CD4-positive, alpha-beta memory T cell (primary cell): ENCODE results near the gene TMOD3. TPM values are rescaled to one million over a fixed set of nuclear protein-coding genes. Genes with fewer than 3 reads are reported as not detected.

Source experiments
- CTCF ChIA-PET: fragments of 350-600 bp; sonication (Branson Sonifier 250); formaldehyde crosslinking; loops from one replicate; lab custom pipeline; 2021; ENCODE audit warnings: inconsistent platforms; ENCODE audit not compliant: partially characterized antibody; lab: Charles Lee
- POLR2A ChIA-PET: fragments of 350-600 bp; sonication (Branson Sonifier 250); formaldehyde crosslinking; loops from one replicate; lab custom pipeline; 2021; ENCODE audit not compliant: partially characterized antibody; lab: Charles Lee
- DNase-seq, 5 donors: peaks; one replicate each; pipeline versions ENCODE4 v3.0.0 to v3.0.0-alpha.2; 2020 to 2022; ENCODE audit warnings: mixed read lengths in 1 of 5
- H3K27ac ChIP-seq: one replicate; pipeline ENCODE4 v1.7.0; 2013; ENCODE audit warnings: low read depth, low read length
- H3K27me3 ChIP-seq: 2 replicates; pipeline ENCODE4 v1.7.0; 2013; ENCODE audit warnings: mild to moderate bottlenecking, low read length, moderate library complexity; ENCODE audit not compliant: insufficient read depth
- H3K36me3 ChIP-seq: 2 replicates; pipeline ENCODE4 v1.7.0; 2013; ENCODE audit warnings: mild to moderate bottlenecking, low read length, moderate library complexity; ENCODE audit not compliant: insufficient read depth
- H3K4me1 ChIP-seq: 2 replicates; pipeline ENCODE4 v1.7.0; 2013; ENCODE audit warnings: mild to moderate bottlenecking, low read length, moderate library complexity; ENCODE audit not compliant: insufficient read depth
- H3K4me3 ChIP-seq, 2 donors: one replicate each; pipeline ENCODE4 v1.7.0; 2013; ENCODE audit warnings: low read length in 2 of 2, mild to moderate bottlenecking in 1 of 2
- H3K9me3 ChIP-seq, 2 donors: one replicate each; pipeline ENCODE4 v1.7.0; 2013; ENCODE audit warnings: low read length in 2 of 2, control low read depth in 1 of 2; ENCODE audit not compliant: control insufficient read depth in 1 of 2
- H3K27ac Mint-ChIP-seq, 7 donors: one replicate each; pipeline ENCODE4 v1.8.0; 2020 to 2021; ENCODE audit warnings: mixed read lengths in 7 of 7, mild to moderate bottlenecking in 6 of 7, inconsistent platforms in 3 of 7, moderate library complexity in 3 of 7
- H3K27me3 Mint-ChIP-seq, 2 donors: one replicate each; pipeline ENCODE4 v1.8.0; 2020 to 2021; ENCODE audit warnings: mixed read lengths in 2 of 2
- H3K36me3 Mint-ChIP-seq, 2 donors: one replicate each; pipeline ENCODE4 v1.8.0; 2020 to 2021; ENCODE audit warnings: mixed read lengths in 2 of 2, inconsistent platforms in 1 of 2, mild to moderate bottlenecking in 1 of 2
- H3K4me1 Mint-ChIP-seq, 4 donors: one replicate each; pipeline ENCODE4 v1.8.0; 2020 to 2021; ENCODE audit warnings: mixed read lengths in 4 of 4, mild to moderate bottlenecking in 1 of 4
- H3K4me3 Mint-ChIP-seq, 8 donors: one replicate each; pipeline ENCODE4 v1.8.0; 2020 to 2021; ENCODE audit warnings: mixed read lengths in 8 of 8, mild to moderate bottlenecking in 7 of 8, moderate library complexity in 6 of 8, inconsistent platforms in 3 of 8
- H3K9me3 Mint-ChIP-seq, 8 donors: one replicate each; pipeline ENCODE4 v1.8.0; 2020 to 2021; ENCODE audit warnings: mixed read lengths in 8 of 8, mild to moderate bottlenecking in 5 of 8, inconsistent platforms in 3 of 8, moderate library complexity in 1 of 8
- intact Hi-C: fragments of 100-400 bp; cut with micrococcal nuclease; formaldehyde crosslinking; loops from one replicate; pipeline ENCODE4 v1.15.1; 2023
- polyA plus RNA-seq, 2 donors: library from polyadenylated mRNA; unstranded; fragments of 300-500 nt; fragmentation: Illumina TruSeq; gene quantifications; one replicate each; pipeline ENCODE4 v1.2.3, GENCODE V29; 2021
- total RNA-seq, 2 experiments: library from RNA; stranded (reverse); gene quantifications; one replicate each; pipeline ENCODE4 v1.2.3, GENCODE V29; 2021

The TMOD3 gene
- total and polyA plus RNA-seq, 4 experiments from 2014 or later, result 37.8 to 59.3 (median 46.4) TPM

DNA sequence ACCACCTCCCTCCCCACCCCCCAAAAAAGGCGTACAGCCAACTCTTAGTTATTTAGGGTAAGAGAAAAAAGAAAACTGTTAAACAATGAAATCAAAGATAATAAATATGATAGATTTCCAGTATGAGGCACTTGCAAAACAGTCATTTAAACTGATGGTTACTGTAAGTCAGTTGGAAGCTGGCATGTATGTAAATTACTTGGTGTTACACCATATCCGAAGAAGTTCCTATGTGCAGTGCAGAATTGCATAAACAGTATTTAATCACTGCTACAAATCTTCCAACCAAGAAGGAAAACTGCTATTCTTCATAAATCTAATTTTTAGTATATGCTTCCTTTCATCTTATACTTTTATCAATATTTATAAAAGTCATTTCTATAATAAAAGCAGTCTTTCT, 80.1 kb downstream of the TMOD3 start:
- DNase-seq, result no peak
- H3K4me3 Mint-ChIP-seq, result no peak overlapping the region
- peaks cover 0 to 3% (median 1%) of the 10 kb centered on the region in 4 donors for H3K4me1 Mint-ChIP-seq
- H3K9me3 ChIP-seq, result no peaks in the 10 kb centered on the region
- no peaks in the 10 kb centered on the region for H3K27me3 ChIP-seq
- peak overlapping the region in 1 of 7 donors; percentile 57 for H3K27ac Mint-ChIP-seq
- H3K36me3 ChIP-seq, result peaks cover 15% of the 10 kb centered on the region
- H3K4me3 ChIP-seq, result no peak overlapping the region
- H3K27me3 Mint-ChIP-seq, result no peaks in the 10 kb centered on the region
- H3K36me3 Mint-ChIP-seq, result peaks cover 42 to 59% of the 10 kb centered on the region in 2 donors
- ChIA-PET POLR2A (no interaction called here), CTCF (no interaction called here)
- no peak overlapping the region for H3K27ac ChIP-seq
- H3K4me1 ChIP-seq, result no peaks in the 10 kb centered on the region
- no peaks in the 10 kb centered on the region for H3K9me3 Mint-ChIP-seq
- intact Hi-C loops, result loop anchor here (10.0 kb wide), 1 partner anchor 255 kb away; no protein-coding TSS in a partner anchor

DNA sequence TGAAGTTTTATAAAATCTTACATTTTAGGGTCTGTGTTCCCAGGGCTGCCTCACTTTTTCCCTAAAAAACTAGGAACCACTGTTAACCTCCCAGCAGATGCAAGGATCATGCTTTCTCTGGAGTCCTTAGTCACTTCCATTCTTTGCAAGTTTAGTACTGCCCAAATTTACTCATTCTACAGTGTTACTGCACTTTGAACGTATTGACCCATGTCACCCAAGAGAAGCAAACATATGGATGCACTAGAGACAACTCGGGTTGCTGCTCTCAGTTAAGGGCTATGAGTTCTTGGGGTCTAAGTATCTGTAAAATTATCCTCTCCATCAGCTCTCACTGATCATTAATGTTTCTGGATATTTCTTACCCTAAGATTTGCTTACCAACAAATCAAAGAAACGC, 83.1 kb downstream of the TMOD3 start:
- intact Hi-C loops, result no loop called here
- Histone ChIP-seq H3K4me1 (no peaks in the 10 kb centered on the region), H3K27ac (no peak overlapping the region), H3K27me3 (no peaks in the 10 kb centered on the region), H3K36me3 (peaks cover 24% of the 10 kb centered on the region), H3K9me3 (no peaks in the 10 kb centered on the region), H3K4me3 (no peak overlapping the region)
- H3K9me3 Mint-ChIP-seq, result no peaks in the 10 kb centered on the region
- no peak overlapping the region for H3K27ac Mint-ChIP-seq
- CTCF ChIA-PET, result no interaction called here
- peaks cover 27 to 46% of the 10 kb centered on the region in 2 donors for H3K36me3 Mint-ChIP-seq
- no peak overlapping the region for H3K4me3 Mint-ChIP-seq
- no peaks in the 10 kb centered on the region for H3K27me3 Mint-ChIP-seq
- no peaks in the 10 kb centered on the region for H3K4me1 Mint-ChIP-seq
- no peak for DNase-seq
- POLR2A ChIA-PET, result no interaction called here

DNA sequence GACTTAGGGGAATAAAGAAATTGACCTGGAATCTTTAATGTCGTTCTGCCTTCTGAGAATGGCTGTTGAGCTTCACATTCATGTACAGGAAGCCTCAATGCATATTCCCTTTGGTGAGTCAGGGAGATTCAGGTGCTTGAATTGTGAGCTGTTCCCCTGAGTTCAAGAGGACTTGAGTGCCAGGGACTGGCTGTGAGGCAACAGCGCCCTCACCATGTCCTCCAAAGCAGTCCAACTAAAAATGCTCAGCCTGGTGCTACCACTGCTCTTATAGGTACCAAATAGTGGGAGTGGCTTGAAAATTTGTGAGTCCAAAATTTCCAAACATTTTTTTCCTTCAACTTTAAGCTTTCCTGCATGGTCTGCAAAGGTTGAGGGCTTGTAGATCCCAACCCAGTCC, 88.0 kb downstream of the TMOD3 start:
- no peak for DNase-seq
- H3K4me3 ChIP-seq, result no peak overlapping the region
- H3K36me3 ChIP-seq, result peaks cover 22% of the 10 kb centered on the region
- H3K4me1 Mint-ChIP-seq, result no peaks in the 10 kb centered on the region
- H3K27me3 Mint-ChIP-seq, result no peaks in the 10 kb centered on the region
- no peak overlapping the region for H3K4me3 Mint-ChIP-seq
- H3K27ac ChIP-seq, result no peak overlapping the region
- intact Hi-C loops, result no loop called here
- no peaks in the 10 kb centered on the region for H3K4me1 ChIP-seq
- no peaks in the 10 kb centered on the region for H3K9me3 Mint-ChIP-seq
- ChIA-PET POLR2A (no interaction called here), CTCF (interaction anchor here (0.6 to 1.1 kb wide), 7 partner anchors 8 to 210 kb away, joined by 3 to 4 read pairs (median 3); no protein-coding TSS in a partner anchor)
- peaks cover 14 to 37% of the 10 kb centered on the region in 2 donors for H3K36me3 Mint-ChIP-seq
- no peak overlapping the region for H3K27ac Mint-ChIP-seq
- H3K27me3 ChIP-seq, result no peaks in the 10 kb centered on the region
- H3K9me3 ChIP-seq, result no peaks in the 10 kb centered on the region

DNA sequence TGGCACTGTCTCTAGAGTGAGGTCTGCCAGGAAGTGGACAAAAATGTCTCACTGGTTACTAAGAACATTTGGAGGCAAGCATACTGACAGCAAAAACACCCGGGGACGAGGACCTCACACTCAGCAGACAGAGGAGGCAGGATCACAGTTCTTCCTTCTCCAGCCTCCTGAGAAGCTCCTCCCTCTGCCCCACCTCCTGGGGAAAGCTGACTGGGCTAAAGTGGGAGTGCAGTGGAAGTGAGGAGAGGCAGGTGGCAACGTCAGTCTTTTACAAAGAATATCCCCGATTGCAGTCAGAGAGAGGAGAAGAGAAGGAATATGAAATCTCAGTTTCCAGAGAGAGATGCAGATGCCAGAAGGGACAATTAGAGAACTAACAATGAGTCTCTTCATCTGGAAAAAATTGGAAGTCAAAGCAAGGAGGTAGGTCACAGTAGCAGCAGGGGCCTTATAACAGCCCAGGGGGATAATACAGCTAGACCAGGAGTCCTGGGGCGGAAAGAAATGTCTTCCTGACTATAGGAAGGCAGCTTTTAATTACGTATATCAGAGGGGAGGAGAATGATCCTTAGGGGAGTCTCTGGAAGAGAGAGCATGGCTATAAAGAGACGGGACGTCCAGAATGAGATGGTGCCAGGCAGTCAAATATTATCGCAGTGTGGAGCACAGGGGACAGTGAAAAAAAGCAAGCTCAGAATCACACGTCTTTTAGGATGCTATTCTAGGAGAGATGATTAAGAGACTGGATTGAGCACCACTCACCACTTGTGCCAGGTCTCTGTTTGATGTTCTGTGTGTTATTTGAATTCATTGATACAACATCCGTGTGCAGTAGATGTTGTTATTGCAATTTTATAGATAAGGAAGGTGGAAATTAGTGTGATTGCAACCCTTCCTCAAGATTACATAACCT, 95.0 kb downstream of the TMOD3 start:
- Mint-ChIP-seq H3K4me1 (no peaks in the 10 kb centered on the region), H3K27me3 (no peaks in the 10 kb centered on the region), H3K27ac (peak overlapping the region in 3 of 7 donors; percentile 1 to 47 (median 32)), H3K36me3 (peaks cover 19 to 46% of the 10 kb centered on the region in 2 donors), H3K9me3 (no peaks in the 10 kb centered on the region), H3K4me3 (no peak overlapping the region)
- intact Hi-C loops, result no loop called here
- Histone ChIP-seq H3K4me3 (no peak overlapping the region), H3K4me1 (no peaks in the 10 kb centered on the region), H3K27me3 (no peaks in the 10 kb centered on the region), H3K9me3 (no peaks in the 10 kb centered on the region), H3K27ac (no peak overlapping the region), H3K36me3 (peaks cover 4% of the 10 kb centered on the region)
- POLR2A ChIA-PET, result interaction anchor here (1.3 kb wide), 1 partner anchor 47 kb away, joined by 3 read pairs; the partner anchor contains the start of gene LEO1
- CTCF ChIA-PET, result no interaction called here
- DNase-seq, result no peak

DNA sequence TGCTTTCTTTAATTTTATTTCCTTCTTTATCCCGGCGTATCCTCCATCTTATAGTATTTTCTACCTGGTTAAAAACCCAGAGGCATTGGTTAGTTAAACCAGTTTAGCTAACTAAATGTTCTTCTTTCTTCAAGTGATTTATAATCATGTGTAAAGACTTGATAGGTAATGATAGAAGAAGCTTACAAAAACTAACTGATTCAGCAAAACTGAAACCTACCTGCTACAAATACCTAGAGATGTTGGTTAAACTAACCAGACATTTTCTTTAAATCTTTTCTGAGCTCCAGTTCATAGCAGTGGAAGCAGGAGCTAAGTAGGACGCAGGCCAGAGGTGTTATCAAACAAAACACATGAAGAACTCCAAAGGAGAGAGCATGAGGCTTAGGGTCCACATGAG, 97.4 kb downstream of the TMOD3 start:
- Histone ChIP-seq H3K4me3 (no peak overlapping the region), H3K27me3 (no peaks in the 10 kb centered on the region), H3K27ac (no peak overlapping the region), H3K9me3 (no peaks in the 10 kb centered on the region), H3K4me1 (no peaks in the 10 kb centered on the region), H3K36me3 (peaks cover 4% of the 10 kb centered on the region)
- ChIA-PET POLR2A (interaction anchor here (1.2 kb wide), 1 partner anchor 253 kb away, joined by 3 read pairs; no protein-coding TSS in a partner anchor), CTCF (interaction anchor here (1.4 kb wide), 1 partner anchor 39 kb away, joined by 3 read pairs; no protein-coding TSS in a partner anchor)
- DNase-seq, result no peak
- Mint-ChIP-seq H3K4me3 (no peak overlapping the region), H3K36me3 (peaks cover 13 to 46% of the 10 kb centered on the region in 2 donors), H3K4me1 (no peaks in the 10 kb centered on the region), H3K9me3 (no peaks in the 10 kb centered on the region), H3K27ac (peak overlapping the region in 4 of 7 donors; percentile 30 to 68 (median 52)), H3K27me3 (no peaks in the 10 kb centered on the region)
- intact Hi-C loops, result no loop called here

DNA sequence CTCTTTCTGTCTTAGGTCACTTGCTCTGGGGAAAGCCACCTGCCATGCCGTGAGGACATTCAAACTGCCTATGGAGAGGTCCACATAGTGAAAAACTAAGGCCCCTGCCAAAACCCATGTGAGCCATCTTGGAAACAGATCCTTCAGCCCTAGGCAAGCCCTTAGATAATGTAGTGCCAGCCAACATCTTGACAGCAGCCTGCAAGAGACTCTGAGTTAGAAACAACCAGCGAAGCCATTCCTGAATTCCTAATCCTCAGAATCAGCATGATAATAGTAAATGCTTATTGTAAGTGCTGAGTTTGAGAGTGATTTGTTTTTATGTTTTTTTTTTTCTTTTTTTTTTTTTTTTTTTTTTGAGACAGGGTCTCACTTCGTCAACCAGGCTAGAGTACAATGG, 101.6 kb downstream of the TMOD3 start:
- no peak overlapping the region for H3K4me3 ChIP-seq
- intact Hi-C loops, result no loop called here
- H3K4me1 Mint-ChIP-seq, result no peaks in the 10 kb centered on the region
- no peaks in the 10 kb centered on the region for H3K27me3 ChIP-seq
- no peaks in the 10 kb centered on the region for H3K27me3 Mint-ChIP-seq
- peak overlapping the region in 3 of 7 donors; percentile 55 to 66 (median 57) for H3K27ac Mint-ChIP-seq
- H3K9me3 ChIP-seq, result no peaks in the 10 kb centered on the region
- no peaks in the 10 kb centered on the region for H3K9me3 Mint-ChIP-seq
- no peak overlapping the region for H3K4me3 Mint-ChIP-seq
- no peaks in the 10 kb centered on the region for H3K4me1 ChIP-seq
- H3K36me3 ChIP-seq, result peaks cover 2% of the 10 kb centered on the region
- ChIA-PET POLR2A (no interaction called here), CTCF (interaction anchor here (0.8 kb wide), 1 partner anchor 68 kb away, joined by 3 read pairs; no protein-coding TSS in a partner anchor)
- no peak overlapping the region for H3K27ac ChIP-seq
- DNase-seq, result no peak
- H3K36me3 Mint-ChIP-seq, result peaks cover 7 to 29% of the 10 kb centered on the region in 2 donors

DNA sequence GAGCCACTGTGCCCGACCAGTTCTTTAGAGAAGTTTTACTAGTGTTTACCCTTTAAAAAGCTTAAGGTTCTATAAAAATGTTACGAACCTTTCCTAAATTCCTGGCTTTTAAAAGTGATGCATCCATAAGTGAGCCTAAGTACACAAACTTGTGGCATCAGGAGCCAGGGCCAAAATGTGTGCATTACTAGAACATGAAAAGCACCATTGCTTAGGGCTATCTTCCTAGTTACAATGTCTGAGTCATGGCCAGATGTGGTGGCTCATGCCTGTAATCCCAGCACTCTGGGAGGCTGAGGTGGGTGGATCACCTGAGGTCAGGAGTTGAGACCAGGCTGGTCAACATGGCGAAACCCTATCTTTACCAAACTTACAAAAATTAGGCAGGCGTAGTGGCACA, 102.2 kb downstream of the TMOD3 start:
- intact Hi-C loops, result no loop called here
- Histone ChIP-seq H3K9me3 (no peaks in the 10 kb centered on the region), H3K27me3 (no peaks in the 10 kb centered on the region), H3K36me3 (peaks cover 8% of the 10 kb centered on the region), H3K4me1 (no peaks in the 10 kb centered on the region), H3K27ac (no peak overlapping the region), H3K4me3 (no peak overlapping the region)
- no peak overlapping the region for H3K4me3 Mint-ChIP-seq
- no peak for DNase-seq
- H3K27ac Mint-ChIP-seq, result peak overlapping the region in 1 of 7 donors; percentile 51
- H3K4me1 Mint-ChIP-seq, result no peaks in the 10 kb centered on the region
- POLR2A ChIA-PET, result no interaction called here
- peaks cover 11 to 32% of the 10 kb centered on the region in 2 donors for H3K36me3 Mint-ChIP-seq
- H3K27me3 Mint-ChIP-seq, result no peaks in the 10 kb centered on the region
- H3K9me3 Mint-ChIP-seq, result no peaks in the 10 kb centered on the region
- CTCF ChIA-PET, result interaction anchor here (1.0 to 1.1 kb wide), 2 partner anchors 12 to 26 kb away, joined by 3 to 4 read pairs; no protein-coding TSS in a partner anchor
